CD14-positive monocyte (primary cell): ENCODE measurements around the gene TMPRSS11D. TPM values are rescaled to one million over a fixed set of nuclear protein-coding genes. Genes with fewer than 3 reads are reported as not detected.

Source experiments
- DNase-seq, 3 donors: peaks; one replicate each; pipeline ENCODE4 v3.0.0-alpha.2; 2011 to 2022
- H2AFZ ChIP-seq: 2 replicates; pipeline ENCODE4 v1.6.0; 2012; ENCODE audit warnings: mild to moderate bottlenecking, low read depth, low read length, inconsistent platforms; ENCODE audit not compliant: insufficient read depth, poor library complexity, severe bottlenecking
- H3K27ac ChIP-seq, 2 donors: 1 replicate in 1 of 2; 2 replicates in 1 of 2; pipeline ENCODE4 v1.5.1; 2012 to 2013; ENCODE audit warnings: low read length in 2 of 2, control low read depth in 1 of 2, inconsistent platforms in 1 of 2, low read depth in 1 of 2, mild to moderate bottlenecking in 1 of 2
- H3K27me3 ChIP-seq, 2 donors: one replicate each; pipeline versions ENCODE4 v1.6.0 to v1.6.1; 2011 to 2013; ENCODE audit warnings: low read length in 2 of 2; ENCODE audit not compliant: control insufficient read depth in 2 of 2, insufficient read depth in 2 of 2
- H3K36me3 ChIP-seq, 2 donors: replicated peaks in 1 of 2; 1 replicate in 1 of 2; 2 replicates in 1 of 2; pipeline versions ENCODE4 v1.5.1 to v1.6.1; 2012 to 2013; ENCODE audit warnings: low read length in 2 of 2, control low read depth in 1 of 2, inconsistent platforms in 1 of 2, mild to moderate bottlenecking in 1 of 2; ENCODE audit not compliant: insufficient read depth in 2 of 2, control insufficient read depth in 1 of 2
- H3K4me1 ChIP-seq, 2 donors: 1 replicate in 1 of 2; 2 replicates in 1 of 2; pipeline versions ENCODE4 v1.5.1 to v1.6.1; 2012 to 2013; ENCODE audit warnings: low read length in 2 of 2, control low read depth in 1 of 2, inconsistent platforms in 1 of 2, mild to moderate bottlenecking in 1 of 2, moderate library complexity in 1 of 2; ENCODE audit not compliant: insufficient read depth in 2 of 2, control insufficient read depth in 1 of 2
- H3K4me2 ChIP-seq: replicated peaks from 2 replicates; pipeline ENCODE3; 2012; ENCODE audit warnings: low read length, moderate library complexity, mild to moderate bottlenecking; ENCODE audit not compliant: poor library complexity, severe bottlenecking; ENCODE audit errors: extremely low read depth
- H3K4me3 ChIP-seq, 3 experiments: fragments of 200-600 bp in 1 of 3; sonication (generic) in 1 of 3; replicated peaks in 1 of 3; 1 replicate in 2 of 3; 2 replicates in 1 of 3; pipeline ENCODE4 v1.5.1; 2011 to 2013; ENCODE audit warnings: low read length in 3 of 3, mild to moderate bottlenecking in 3 of 3, control low read depth in 2 of 3, low read depth in 2 of 3, inconsistent platforms in 1 of 3, moderate library complexity in 1 of 3
- H3K79me2 ChIP-seq: 2 replicates; pipeline ENCODE4 v1.6.0; 2012; ENCODE audit warnings: mild to moderate bottlenecking, control low read depth, inconsistent platforms, low read length, moderate library complexity; ENCODE audit not compliant: insufficient read depth
- H3K9ac ChIP-seq: 2 replicates; pipeline ENCODE4 v1.6.0; 2017; ENCODE audit warnings: low read length, mild to moderate bottlenecking; ENCODE audit not compliant: insufficient read depth, poor library complexity, severe bottlenecking
- H3K9me3 ChIP-seq, 2 donors: replicated peaks in 1 of 2; 1 replicate in 1 of 2; 2 replicates in 1 of 2; pipeline versions ENCODE4 v1.5.1 to v1.6.1; 2012 to 2013; ENCODE audit warnings: low read length in 2 of 2, control low read depth in 1 of 2; ENCODE audit not compliant: control insufficient read depth in 1 of 2, insufficient read depth in 1 of 2
- H4K20me1 ChIP-seq: 2 replicates; pipeline ENCODE4 v1.6.0; 2012; ENCODE audit warnings: mild to moderate bottlenecking, low read length, control low read depth, moderate library complexity; ENCODE audit not compliant: insufficient read depth
- H3K27ac Mint-ChIP-seq, 7 donors: one replicate each; pipeline ENCODE4 v1.8.0; 2020; ENCODE audit warnings: mild to moderate bottlenecking in 7 of 7, mixed read lengths in 7 of 7, moderate library complexity in 6 of 7, inconsistent platforms in 2 of 7
- H3K27me3 Mint-ChIP-seq, 3 donors: one replicate each; pipeline ENCODE4 v1.8.0; 2021 to 2022; ENCODE audit warnings: low read depth in 3 of 3, mild to moderate bottlenecking in 3 of 3, mixed read lengths in 3 of 3, moderate library complexity in 3 of 3, inconsistent platforms in 1 of 3
- H3K36me3 Mint-ChIP-seq, 2 donors: one replicate each; pipeline ENCODE4 v1.8.0; 2020; ENCODE audit warnings: mixed read lengths in 2 of 2, inconsistent platforms in 1 of 2, mild to moderate bottlenecking in 1 of 2
- H3K4me1 Mint-ChIP-seq: one replicate; pipeline ENCODE4 v1.8.0; 2020; ENCODE audit warnings: mild to moderate bottlenecking, mixed read lengths
- H3K4me3 Mint-ChIP-seq, 2 donors: one replicate each; pipeline ENCODE4 v1.8.0; 2020; ENCODE audit warnings: mild to moderate bottlenecking in 2 of 2, mixed read lengths in 2 of 2, moderate library complexity in 1 of 2
- H3K9me3 Mint-ChIP-seq, 7 donors: one replicate each; pipeline ENCODE4 v1.8.0; 2020 to 2022; ENCODE audit warnings: mixed read lengths in 7 of 7, mild to moderate bottlenecking in 6 of 7, moderate library complexity in 6 of 7, inconsistent platforms in 2 of 7
- WGBS: methylation state at CpG from one replicate; pipeline ENCODE4 v1.1.5; 2013; ENCODE audit warnings: missing lambda C conversion rate; ENCODE audit not compliant: insufficient coverage; 5-methylcytosine and 5-hydroxymethylcytosine counted together
- intact Hi-C, 2 donors: fragments of 100-400 bp; cut with micrococcal nuclease; formaldehyde crosslinking; loops; one replicate each; pipeline versions ENCODE4 v1.15.0 to v1.15.1; 2023
- polyA plus RNA-seq, 3 donors: library from polyadenylated mRNA; depleted of rRNA in 1 of 3; unstranded in 2 of 3; stranded (reverse) in 1 of 3; fragments of 300-500 nt in 2 of 3; fragments of >200 nt in 1 of 3; fragmentation: Illumina TruSeq in 2 of 3; gene quantifications; 1 replicate in 2 of 3; 2 replicates in 1 of 3; pipeline ENCODE4 v1.2.3, GENCODE V29; 2012 to 2021
- TF ChIP-seq, protein P1 (sequence below): fragments of 200-600 bp; IDR thresholded peaks from one replicate; pipeline ENCODE4 v1.8.0; 2022; ENCODE audit warnings: antibody characterized with exemption, mild to moderate bottlenecking

The TMPRSS11D gene
- polyA plus RNA-seq, 3 donors: not detected

GRCh38 chr4:67891645-67892044 is 7.8 kb upstream of the TMPRSS11D start:
- no peak overlapping the region for H3K9ac ChIP-seq
- intact Hi-C loops: no loop called here
- Mint-ChIP-seq H3K4me3 (no peak overlapping the region), H3K36me3 (no peaks in the 10 kb centered on the region), H3K27ac (peak overlapping the region in 1 of 7 donors; percentile 48), H3K9me3 (peaks cover 0 to 11% (median 8%) of the 10 kb centered on the region in 7 donors), H3K4me1 (peaks cover 17% of the 10 kb centered on the region), H3K27me3 (peaks cover 0 to 2% (median 0%) of the 10 kb centered on the region in 3 donors)
- no peak overlapping the region for H3K4me3 ChIP-seq
- no peaks in the 10 kb centered on the region for H3K27me3 ChIP-seq
- peaks cover under 1 to 3% of the 10 kb centered on the region in 2 donors for H3K4me1 ChIP-seq
- DNase-seq: no peak
- no peak overlapping the region for H3K4me2 ChIP-seq
- H2AFZ ChIP-seq: peak overlapping the region; percentile 16
- TF ChIP-seq, protein P1, sequence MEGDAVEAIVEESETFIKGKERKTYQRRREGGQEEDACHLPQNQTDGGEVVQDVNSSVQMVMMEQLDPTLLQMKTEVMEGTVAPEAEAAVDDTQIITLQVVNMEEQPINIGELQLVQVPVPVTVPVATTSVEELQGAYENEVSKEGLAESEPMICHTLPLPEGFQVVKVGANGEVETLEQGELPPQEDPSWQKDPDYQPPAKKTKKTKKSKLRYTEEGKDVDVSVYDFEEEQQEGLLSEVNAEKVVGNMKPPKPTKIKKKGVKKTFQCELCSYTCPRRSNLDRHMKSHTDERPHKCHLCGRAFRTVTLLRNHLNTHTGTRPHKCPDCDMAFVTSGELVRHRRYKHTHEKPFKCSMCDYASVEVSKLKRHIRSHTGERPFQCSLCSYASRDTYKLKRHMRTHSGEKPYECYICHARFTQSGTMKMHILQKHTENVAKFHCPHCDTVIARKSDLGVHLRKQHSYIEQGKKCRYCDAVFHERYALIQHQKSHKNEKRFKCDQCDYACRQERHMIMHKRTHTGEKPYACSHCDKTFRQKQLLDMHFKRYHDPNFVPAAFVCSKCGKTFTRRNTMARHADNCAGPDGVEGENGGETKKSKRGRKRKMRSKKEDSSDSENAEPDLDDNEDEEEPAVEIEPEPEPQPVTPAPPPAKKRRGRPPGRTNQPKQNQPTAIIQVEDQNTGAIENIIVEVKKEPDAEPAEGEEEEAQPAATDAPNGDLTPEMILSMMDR: no peak
- H3K9me3 ChIP-seq: peaks cover 5 to 7% of the 10 kb centered on the region in 2 donors
- no peak overlapping the region for H3K27ac ChIP-seq
- H3K79me2 ChIP-seq: no peaks in the 10 kb centered on the region
- H3K36me3 ChIP-seq: no peaks in the 10 kb centered on the region
- no peaks in the 10 kb centered on the region for H4K20me1 ChIP-seq

DNA sequence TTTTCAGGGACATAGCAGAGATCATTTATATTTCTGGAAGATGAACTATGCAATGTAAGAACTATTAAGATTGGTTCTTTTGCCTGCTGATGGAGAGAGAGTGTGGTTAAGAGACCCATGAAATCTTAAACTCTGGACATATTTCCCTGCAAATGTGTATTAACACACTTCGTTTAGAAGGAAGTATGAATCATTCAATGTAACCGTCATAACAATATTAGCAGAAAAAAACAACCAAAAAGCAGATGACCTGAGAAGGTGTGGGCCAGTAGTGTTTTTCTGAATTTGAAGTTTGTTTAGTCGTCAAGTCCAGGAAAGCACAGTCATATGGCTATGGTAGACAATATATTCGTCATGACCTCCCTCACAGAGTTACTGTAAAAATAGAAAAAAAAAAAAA is 2.5 kb upstream of the TMPRSS11D start:
- H3K9ac ChIP-seq: no peak overlapping the region
- H3K4me3 Mint-ChIP-seq: peak overlapping the region in 1 of 2 donors; percentile 73

More for the DNA sequence above, 2.5 kb upstream of the TMPRSS11D start:
- no peaks in the 10 kb centered on the region for H3K36me3 ChIP-seq
- H3K79me2 ChIP-seq: no peaks in the 10 kb centered on the region
- peak overlapping the region in 1 of 3 experiments; percentile 23 for H3K4me3 ChIP-seq
- Mint-ChIP-seq H3K4me1 (peaks cover 34% of the 10 kb centered on the region), H3K27me3 (peaks cover 0 to 2% (median 0%) of the 10 kb centered on the region in 3 donors), H3K9me3 (peaks cover 0 to 7% (median 0%) of the 10 kb centered on the region in 7 donors), H3K36me3 (no peaks in the 10 kb centered on the region), H3K27ac (peak overlapping the region; percentile 77 to 94 (median 92))
- peak overlapping the region; percentile 35 for H3K4me2 ChIP-seq
- no CpG with 5 or more reads among the region's 4 CpGs for WGBS
- TF ChIP-seq, protein P1: no peak
- H3K27me3 ChIP-seq: no peaks in the 10 kb centered on the region
- H3K4me1 ChIP-seq: peaks cover 23 to 40% of the 10 kb centered on the region in 2 donors
- no peaks in the 10 kb centered on the region for H4K20me1 ChIP-seq
- H2AFZ ChIP-seq: peak overlapping the region; percentile 47
- no peaks in the 10 kb centered on the region for H3K9me3 ChIP-seq
- DNase-seq: peak; percentile 49 to 64 (median 51)
- intact Hi-C loops: no loop called here
- peak overlapping the region in 1 of 2 donors; percentile 78 for H3K27ac ChIP-seq
